ENCODE data around the gene OLFML2B. TPM values are rescaled to one million over a fixed set of nuclear protein-coding genes. Genes with fewer than 3 reads are reported as not detected.

Gene OLFML2B
- total and polyA plus RNA-seq, 12 donors: 5.5 to 24.4 (median 15.7) TPM

GRCh38 chr1:161989786-161990185, 33.9 kb downstream of the OLFML2B start:
- intact Hi-C loops (cut with DNase I): no loop called here
- Histone ChIP-seq H3K4me1 (replicated peaks in 1 of 2) (no peaks in the 10 kb centered on the region), H3K27ac (peak overlapping the region in 1 of 5 donors; percentile 24), H3K9me3 (replicated peaks in 1 of 3) (no peaks in the 10 kb centered on the region), H3K27me3 (no peaks in the 10 kb centered on the region), H3K36me3 (replicated peaks in 1 of 2) (no peaks in the 10 kb centered on the region), H3K4me3 (no peak overlapping the region)
- 75 to 84% (median 78%) methylated on average over 5 of the region's 5 CpGs for WGBS, 4 donors
- no peak for DNase-seq
- TF ChIP-seq CTCF (IDR thresholded peaks at IDR 0.05) (no peak), POLR2A (IDR thresholded peaks at IDR 0.05) (no peak)

DNA sequence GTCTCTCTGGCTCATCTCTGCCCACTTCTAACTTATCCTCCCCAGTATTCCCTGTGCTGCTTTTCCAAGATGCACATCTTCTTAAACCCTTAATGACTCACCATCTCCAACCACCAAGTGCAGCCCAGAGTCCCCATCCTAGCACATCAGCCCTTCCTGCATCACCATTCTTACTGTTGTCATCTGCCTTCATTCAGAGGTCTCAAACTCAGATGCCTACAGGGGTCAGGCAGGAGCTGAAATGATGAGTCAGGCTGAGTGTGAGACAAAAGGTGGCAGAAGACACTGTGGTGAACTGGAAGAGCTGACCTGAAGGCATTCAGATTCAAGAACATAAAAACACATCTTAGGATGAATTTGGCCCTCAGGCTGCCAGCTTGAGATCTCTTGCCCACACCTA, 34.6 kb downstream of the OLFML2B start:
- DNase-seq: no peak
- no peaks in the 10 kb centered on the region for H3K36me3 ChIP-seq (replicated peaks in 1 of 2)
- no peaks in the 10 kb centered on the region for H3K27me3 ChIP-seq
- no peaks in the 10 kb centered on the region for H3K9me3 ChIP-seq (replicated peaks in 1 of 3)
- H3K27ac ChIP-seq: peak overlapping the region in 1 of 5 donors; percentile 24
- TF ChIP-seq POLR2A (IDR thresholded peaks at IDR 0.05) (no peak), CTCF (IDR thresholded peaks at IDR 0.05) (no peak)
- no peak overlapping the region for H3K4me3 ChIP-seq
- no peaks in the 10 kb centered on the region for H3K4me1 ChIP-seq (replicated peaks in 1 of 2)
- intact Hi-C loops (cut with DNase I): no loop called here

DNA sequence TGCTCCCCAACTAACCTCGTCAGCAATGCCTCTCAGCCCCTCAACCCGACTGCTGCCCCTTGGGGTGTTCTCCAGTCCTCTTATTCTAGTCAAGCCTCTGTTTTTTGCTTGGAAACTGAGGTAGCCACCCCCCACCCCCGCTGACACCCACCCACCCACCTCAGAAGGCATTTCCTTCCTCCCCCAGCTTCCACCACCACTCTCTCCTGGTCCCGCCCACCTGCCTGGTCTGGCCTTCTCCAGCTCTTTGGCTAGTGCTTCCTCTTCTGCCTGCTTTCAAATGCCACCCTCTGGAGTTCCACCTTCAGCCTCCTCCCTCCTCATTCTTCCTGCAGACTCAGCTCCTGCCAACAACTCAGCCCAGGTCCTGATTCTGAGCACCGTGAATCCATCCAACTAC, 35.3 kb downstream of the OLFML2B start:
- Histone ChIP-seq H3K27me3 (no peaks in the 10 kb centered on the region), H3K4me1 (replicated peaks in 1 of 2) (no peaks in the 10 kb centered on the region), H3K27ac (no peak overlapping the region), H3K36me3 (replicated peaks in 1 of 2) (no peaks in the 10 kb centered on the region), H3K9me3 (replicated peaks in 1 of 3) (no peaks in the 10 kb centered on the region), H3K4me3 (no peak overlapping the region)
- 67 to 76% (median 70%) methylated on average over 5 of the region's 5 CpGs for WGBS, 4 donors
- intact Hi-C loops (cut with DNase I): no loop called here
- TF ChIP-seq POLR2A (IDR thresholded peaks at IDR 0.05) (no peak), CTCF (IDR thresholded peaks at IDR 0.05) (no peak)
- no peak for DNase-seq

DNA sequence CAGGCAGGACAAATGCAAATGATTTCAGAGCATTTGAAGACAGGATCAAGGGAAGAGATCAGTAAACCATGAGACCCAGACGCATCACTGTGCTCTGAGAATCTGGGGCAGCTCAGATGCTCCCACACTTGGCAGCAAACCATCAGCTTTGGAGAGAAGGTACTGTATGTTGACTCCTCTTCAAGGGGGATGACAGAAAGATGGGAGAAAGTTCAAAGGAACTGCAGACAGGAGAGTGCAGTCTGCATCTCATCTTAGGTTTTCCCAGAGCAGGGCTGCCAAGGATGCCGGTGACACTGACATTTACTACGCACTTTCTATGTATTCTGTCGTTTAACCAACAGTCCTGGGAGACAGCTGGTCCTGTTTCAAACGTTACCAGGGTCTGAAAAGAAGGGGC, 35.8 kb downstream of the OLFML2B start:
- Histone ChIP-seq H3K4me1 (replicated peaks in 1 of 2) (no peaks in the 10 kb centered on the region), H3K27me3 (no peaks in the 10 kb centered on the region), H3K4me3 (no peak overlapping the region), H3K36me3 (replicated peaks in 1 of 2) (no peaks in the 10 kb centered on the region), H3K9me3 (replicated peaks in 1 of 3) (no peaks in the 10 kb centered on the region), H3K27ac (no peak overlapping the region)
- no peak for DNase-seq
- intact Hi-C loops (cut with DNase I): no loop called here
- 70 to 89% (median 73%) methylated on average over 4 to 5 of the region's 5 CpGs for WGBS, 4 donors
- TF ChIP-seq POLR2A (IDR thresholded peaks at IDR 0.05) (no peak), CTCF (IDR thresholded peaks at IDR 0.05) (no peak)
